Neural progenitor cell (in vitro differentiated cells): ENCODE data around the gene SCYGR1.

ENCODE experiments used
- EZH2 ChIP-seq: fragments of 200-600 bp; sonication (generic); IDR thresholded peaks from 2 replicates; pipeline ENCODE4 v1.6.1; 2017; ENCODE audit warnings: antibody characterized with exemption, mild to moderate bottlenecking, moderate library complexity
- EZH2phosphoT487 ChIP-seq: fragments of 200-600 bp; sonication (generic); IDR thresholded peaks from 2 replicates; pipeline ENCODE4 v1.6.1; 2017; ENCODE audit warnings: antibody characterized with exemption
- TF ChIP-seq, protein P1 (sequence below): fragments of 200-600 bp; sonication (generic); IDR thresholded peaks from 2 replicates; pipeline ENCODE4 v1.5.1; 2017; ENCODE audit warnings: antibody characterized with exemption, mild to moderate bottlenecking

DNA sequence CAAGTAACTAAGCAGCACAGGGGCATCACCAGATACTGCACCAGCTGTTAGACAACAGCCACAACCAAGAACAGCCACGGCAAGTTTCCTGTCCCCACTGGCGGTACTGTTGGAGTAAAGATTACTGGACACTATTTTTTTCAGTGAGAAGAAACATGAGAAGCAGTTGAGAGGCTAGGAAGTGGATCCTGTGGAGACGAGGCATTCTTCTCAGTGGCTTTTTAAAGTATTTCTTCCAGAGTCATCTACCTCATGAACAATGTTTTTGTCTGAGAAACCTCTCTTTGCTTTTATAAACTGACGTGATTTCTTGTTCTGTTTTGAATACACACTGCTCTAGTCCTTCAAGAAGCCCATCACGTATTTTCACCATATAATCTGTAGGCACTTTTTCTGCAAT, 27.4 kb downstream of the SCYGR1 start:
- TF ChIP-seq EZH2phosphoT487 (no peak), EZH2 (no peak)
- TF ChIP-seq, protein P1, sequence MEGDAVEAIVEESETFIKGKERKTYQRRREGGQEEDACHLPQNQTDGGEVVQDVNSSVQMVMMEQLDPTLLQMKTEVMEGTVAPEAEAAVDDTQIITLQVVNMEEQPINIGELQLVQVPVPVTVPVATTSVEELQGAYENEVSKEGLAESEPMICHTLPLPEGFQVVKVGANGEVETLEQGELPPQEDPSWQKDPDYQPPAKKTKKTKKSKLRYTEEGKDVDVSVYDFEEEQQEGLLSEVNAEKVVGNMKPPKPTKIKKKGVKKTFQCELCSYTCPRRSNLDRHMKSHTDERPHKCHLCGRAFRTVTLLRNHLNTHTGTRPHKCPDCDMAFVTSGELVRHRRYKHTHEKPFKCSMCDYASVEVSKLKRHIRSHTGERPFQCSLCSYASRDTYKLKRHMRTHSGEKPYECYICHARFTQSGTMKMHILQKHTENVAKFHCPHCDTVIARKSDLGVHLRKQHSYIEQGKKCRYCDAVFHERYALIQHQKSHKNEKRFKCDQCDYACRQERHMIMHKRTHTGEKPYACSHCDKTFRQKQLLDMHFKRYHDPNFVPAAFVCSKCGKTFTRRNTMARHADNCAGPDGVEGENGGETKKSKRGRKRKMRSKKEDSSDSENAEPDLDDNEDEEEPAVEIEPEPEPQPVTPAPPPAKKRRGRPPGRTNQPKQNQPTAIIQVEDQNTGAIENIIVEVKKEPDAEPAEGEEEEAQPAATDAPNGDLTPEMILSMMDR = no peak
